WTC11 (cell line): ENCODE data around the gene NFIA. TPM values are rescaled to one million over a fixed set of nuclear protein-coding genes. Genes with fewer than 3 reads are reported as not detected.

Experiments used
- ATAC-seq: fragments of 200-7000 bp; cut with Tn5 transposase; 2 replicates; pipeline ENCODE4 v1.10.0; 2021; ENCODE audit warnings: mild to moderate bottlenecking, moderate library complexity
- CTCF ChIA-PET: fragments of 300-600 bp; sonication (Branson Sonifier 250); formaldehyde crosslinking; loops from one replicate; lab custom pipeline; 2021; ENCODE audit warnings: antibody characterized with exemption; lab: Charles Lee
- POLR2A ChIA-PET: fragments of 350-600 bp; sonication (Branson Sonifier 250); formaldehyde crosslinking; loops from one replicate; lab custom pipeline; 2021; ENCODE audit warnings: antibody characterized with exemption; lab: Charles Lee
- DNase-seq: peaks from one replicate; pipeline ENCODE4 v3.0.0; 2021; ENCODE audit warnings: low spot score
- H3K27ac Mint-ChIP-seq: 2 replicates; pipeline ENCODE4 v1.8.0; 2021; ENCODE audit warnings: mixed read lengths
- H3K27me3 Mint-ChIP-seq: 2 replicates; pipeline ENCODE4 v1.8.0; 2021; ENCODE audit warnings: low read depth, mild to moderate bottlenecking, moderate library complexity, mixed read lengths
- H3K36me3 Mint-ChIP-seq: 2 replicates; pipeline ENCODE4 v1.8.0; 2021; ENCODE audit warnings: mixed read lengths
- H3K4me1 Mint-ChIP-seq: 2 replicates; pipeline ENCODE4 v1.8.0; 2022; ENCODE audit warnings: mixed read lengths
- H3K4me3 Mint-ChIP-seq: 2 replicates; pipeline ENCODE4 v1.8.0; 2021; ENCODE audit warnings: mild to moderate bottlenecking, moderate library complexity, mixed read lengths
- H3K9me3 Mint-ChIP-seq: 2 replicates; pipeline ENCODE4 v1.8.0; 2021; ENCODE audit warnings: mixed read lengths
- AFF4 ChIP-seq: sonication (generic); formaldehyde crosslinking; IDR thresholded peaks from 2 replicates; pipeline ENCODE4 v1.8.1; 2023; ENCODE audit warnings: mild to moderate bottlenecking, missing genetic modification reagents, borderline replicate concordance
- ATF1 ChIP-seq: sonication (generic); formaldehyde crosslinking; IDR thresholded peaks from 2 replicates; pipeline ENCODE4 v1.8.1; 2023; ENCODE audit warnings: mild to moderate bottlenecking, moderate library complexity, missing genetic modification reagents
- ATF2 ChIP-seq: sonication (generic); formaldehyde crosslinking; IDR thresholded peaks from 2 replicates; pipeline ENCODE4 v1.8.1; 2022; ENCODE audit warnings: low read depth, missing genetic modification reagents, borderline replicate concordance
- E2F4 ChIP-seq: sonication (generic); formaldehyde crosslinking; IDR thresholded peaks from 2 replicates; pipeline ENCODE4 v1.8.1; 2022; ENCODE audit warnings: low read depth, mild to moderate bottlenecking, moderate library complexity, missing genetic modification reagents, borderline replicate concordance
- ESRRA ChIP-seq: sonication (generic); formaldehyde crosslinking; IDR thresholded peaks from 2 replicates; pipeline ENCODE4 v1.8.1; 2022; ENCODE audit warnings: mild to moderate bottlenecking, missing genetic modification reagents, borderline replicate concordance
- FOXP1 ChIP-seq: sonication (generic); formaldehyde crosslinking; IDR thresholded peaks from 2 replicates; pipeline ENCODE4 v1.8.0; 2022; ENCODE audit warnings: missing genetic modification reagents, mild to moderate bottlenecking, moderate library complexity, borderline replicate concordance
- GABPB1 ChIP-seq: sonication (generic); formaldehyde crosslinking; IDR thresholded peaks from 2 replicates; pipeline ENCODE4 v1.8.1; 2023; ENCODE audit warnings: mild to moderate bottlenecking, missing genetic modification reagents
- GRHL2 ChIP-seq: fragments of 250-450 bp; sonication (Bioruptor Pico); IDR thresholded peaks from 2 replicates; pipeline ENCODE4 v1.8.0; 2022; ENCODE audit warnings: mild to moderate bottlenecking, moderate library complexity; ENCODE audit not compliant: insufficient replicate concordance, severe bottlenecking
- HMGA2 ChIP-seq: fragments of 250-450 bp; sonication (Bioruptor Pico); IDR thresholded peaks from 2 replicates; pipeline ENCODE4 v1.4.0; 2021; ENCODE audit warnings: mild to moderate bottlenecking, moderate library complexity
- HMGXB4 ChIP-seq: sonication (generic); formaldehyde crosslinking; IDR thresholded peaks from 2 replicates; pipeline ENCODE4 v1.8.1; 2023; ENCODE audit warnings: mild to moderate bottlenecking, moderate library complexity, missing genetic modification reagents
- MYBL2 ChIP-seq: sonication (generic); formaldehyde crosslinking; IDR thresholded peaks from 2 replicates; pipeline ENCODE4 v1.8.1; 2023; ENCODE audit warnings: mild to moderate bottlenecking, moderate library complexity, missing genetic modification reagents
- NR2C2 ChIP-seq: sonication (generic); formaldehyde crosslinking; IDR thresholded peaks from 2 replicates; pipeline ENCODE4 v1.8.0; 2022; ENCODE audit warnings: mild to moderate bottlenecking, missing genetic modification reagents
- PREB ChIP-seq: sonication (generic); formaldehyde crosslinking; IDR thresholded peaks from 2 replicates; pipeline ENCODE4 v1.8.1; 2022; ENCODE audit warnings: mild to moderate bottlenecking, missing genetic modification reagents, moderate library complexity, borderline replicate concordance
- RELA ChIP-seq: sonication (generic); formaldehyde crosslinking; IDR thresholded peaks from 2 replicates; pipeline ENCODE4 v1.8.1; 2022; ENCODE audit warnings: missing genetic modification reagents, mild to moderate bottlenecking, borderline replicate concordance
- SMAD3 ChIP-seq: sonication (generic); formaldehyde crosslinking; IDR thresholded peaks from 2 replicates; pipeline ENCODE4 v1.8.0; 2022; ENCODE audit warnings: missing genetic modification reagents, mild to moderate bottlenecking, borderline replicate concordance
- TP53 ChIP-seq: sonication (generic); formaldehyde crosslinking; IDR thresholded peaks from 2 replicates; pipeline ENCODE4 v1.8.1; 2023; ENCODE audit warnings: mild to moderate bottlenecking, missing genetic modification reagents
- USF1 ChIP-seq: sonication (generic); formaldehyde crosslinking; IDR thresholded peaks from 2 replicates; pipeline ENCODE4 v1.8.0; 2022; ENCODE audit warnings: mild to moderate bottlenecking, missing genetic modification reagents
- USF2 ChIP-seq: sonication (generic); formaldehyde crosslinking; IDR thresholded peaks from 2 replicates; pipeline ENCODE4 v1.8.1; 2023; ENCODE audit warnings: mild to moderate bottlenecking, missing genetic modification reagents, moderate library complexity
- ZBTB43 ChIP-seq: sonication (generic); formaldehyde crosslinking; IDR thresholded peaks from 2 replicates; pipeline ENCODE4 v1.8.1; 2023; ENCODE audit warnings: mild to moderate bottlenecking, missing genetic modification reagents
- ZNF138 ChIP-seq: sonication (generic); formaldehyde crosslinking; conservative IDR thresholded peaks from 2 replicates; pipeline ENCODE4 v1.8.1; 2022; ENCODE audit warnings: mild to moderate bottlenecking, moderate library complexity, missing genetic modification reagents
- ZSCAN18 ChIP-seq: fragments of 250-450 bp; sonication (Bioruptor Pico); IDR thresholded peaks from 2 replicates; pipeline ENCODE4 v2.1.2; 2022; ENCODE audit warnings: mild to moderate bottlenecking, moderate library complexity
- total RNA-seq: library from RNA; stranded (reverse); gene quantifications from 3 replicates; pipeline ENCODE4 v1.2.3, GENCODE V29; 2021

NFIA gene
- total RNA-seq, 1 experiment from 2014 or later: 16.7 TPM

GRCh38 chr1:61490924-61491323, 408.6 kb downstream of the NFIA start:
- Mint-ChIP-seq H3K4me3 (no peak overlapping the region), H3K27me3 (peaks cover 28% of the 10 kb centered on the region), H3K36me3 (no peaks in the 10 kb centered on the region), H3K9me3 (no peaks in the 10 kb centered on the region), H3K4me1 (no peaks in the 10 kb centered on the region), H3K27ac (no peak overlapping the region)
- no peak for TF ChIP-seq GRHL2 (CRISPR knock-in tag)
- no peak for TF ChIP-seq E2F4 (CRISPR knock-in tag)
- no peak for TF ChIP-seq NR2C2 (CRISPR knock-in tag)
- TF ChIP-seq ZNF138 (CRISPR knock-in tag): no peak
- TF ChIP-seq ZBTB43: no peak
- TF ChIP-seq TP53 (CRISPR knock-in tag): no peak
- TF ChIP-seq MYBL2 (CRISPR knock-in tag): no peak
- TF ChIP-seq HMGXB4 (CRISPR knock-in tag): no peak
- TF ChIP-seq SMAD3 (CRISPR knock-in tag): no peak
- no peak for TF ChIP-seq ZSCAN18 (CRISPR knock-in tag)
- DNase-seq: no peak
- ATAC-seq: no peak
- CTCF ChIA-PET: interaction anchor here (0.7 to 1.0 kb wide), 2 partner anchors 56 to 97 kb away, joined by 3 read pairs; no protein-coding TSS in a partner anchor
- POLR2A ChIA-PET: no interaction called here

GRCh38 chr1:61491497-61491896, 409.1 kb downstream of the NFIA start:
- H3K4me3 Mint-ChIP-seq: no peak overlapping the region
- no peaks in the 10 kb centered on the region for H3K9me3 Mint-ChIP-seq
- H3K27ac Mint-ChIP-seq: no peak overlapping the region
- ATAC-seq (no peak), DNase-seq (no peak)
- H3K36me3 Mint-ChIP-seq: no peaks in the 10 kb centered on the region
- H3K27me3 Mint-ChIP-seq: peaks cover 22% of the 10 kb centered on the region
- H3K4me1 Mint-ChIP-seq: no peaks in the 10 kb centered on the region
- POLR2A ChIA-PET: no interaction called here
- CTCF ChIA-PET: interaction anchor here (1.0 kb wide), 1 partner anchor 55 kb away, joined by 3 read pairs; no protein-coding TSS in a partner anchor
- TF ChIP-seq ESRRA: no peak
- TF ChIP-seq HMGA2: no peak
- no peak for TF ChIP-seq AFF4
- no peak for TF ChIP-seq FOXP1
- no peak for TF ChIP-seq GABPB1 (CRISPR knock-in tag)
- TF ChIP-seq USF2 (CRISPR knock-in tag): no peak
- TF ChIP-seq ATF1: no peak
- no peak for TF ChIP-seq PREB (CRISPR knock-in tag)
- no peak for TF ChIP-seq ATF2
- no peak for TF ChIP-seq RELA (CRISPR knock-in tag)
- TF ChIP-seq USF1: no peak
